GM21717 (cell line): Measurements from ENCODE around the gene MTUS2.

Experiments
- ATAC-seq: cut with Tn5 transposase; IDR thresholded peaks from one replicate; pipeline ENCODE4 v1.9.1; 2021; ENCODE audit warnings: mild to moderate bottlenecking, moderate library complexity; ENCODE audit not compliant: unreplicated experiment

MTUS2 gene

DNA sequence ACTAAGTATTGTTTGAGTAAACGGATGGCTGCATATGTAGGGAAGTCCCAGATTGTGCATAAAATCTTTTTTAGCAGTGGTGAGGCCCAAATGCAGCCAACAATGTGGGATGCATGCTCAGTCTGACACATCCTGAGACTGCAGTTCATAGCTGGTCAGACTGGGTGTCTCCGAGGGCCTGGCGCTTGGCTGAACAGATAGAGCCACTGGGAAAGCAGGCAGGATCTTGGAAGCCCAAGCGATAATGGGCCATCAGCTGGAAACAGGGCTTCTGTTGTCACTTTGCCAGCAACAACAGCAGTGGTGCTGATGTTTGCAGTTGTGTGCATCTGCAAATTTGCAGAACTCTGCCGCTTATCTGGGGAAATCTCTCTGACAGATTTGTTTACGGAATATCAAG, 36.1 kb downstream of the MTUS2 start:
- ATAC-seq, result no peak

DNA sequence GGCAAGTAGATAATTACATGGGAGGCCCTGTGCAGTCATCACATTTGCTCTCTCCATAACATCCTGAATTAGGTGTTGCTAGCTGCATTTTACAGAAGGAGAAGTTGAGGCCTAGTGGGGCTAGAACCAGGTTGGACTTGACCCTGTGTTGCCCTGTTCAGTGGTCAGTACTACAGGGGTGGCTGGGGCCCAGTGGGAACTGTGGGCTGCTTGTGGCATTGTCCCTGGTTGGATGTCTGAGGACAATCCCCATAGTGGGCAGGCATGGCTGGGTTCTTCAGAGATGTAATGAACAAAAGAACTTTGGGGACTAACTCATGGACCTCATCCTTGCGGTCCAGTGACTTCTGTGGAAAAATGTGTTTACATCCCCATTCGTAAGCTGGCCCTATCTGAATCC, 38.9 kb downstream of the MTUS2 start:
- no peak for ATAC-seq

DNA sequence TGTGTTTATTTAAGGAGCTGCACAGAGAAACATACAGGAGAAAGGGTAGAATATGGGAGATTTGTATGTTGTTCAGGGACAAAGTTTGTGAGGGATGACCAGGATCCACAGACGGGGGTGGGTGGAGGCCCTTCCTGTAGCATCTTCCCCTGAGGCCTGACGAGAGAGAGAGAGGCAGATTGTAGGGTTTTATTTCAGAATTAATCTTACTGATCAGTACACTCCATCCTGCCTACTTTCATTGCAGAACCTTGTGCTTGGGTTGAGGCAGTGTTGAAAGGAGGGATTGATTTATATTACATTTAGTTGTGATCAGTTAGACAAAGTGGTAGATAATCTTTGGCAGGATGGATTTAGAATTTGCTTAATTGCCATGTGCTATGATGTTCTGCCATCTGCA, 39.6 kb downstream of the MTUS2 start:
- no peak for ATAC-seq

DNA sequence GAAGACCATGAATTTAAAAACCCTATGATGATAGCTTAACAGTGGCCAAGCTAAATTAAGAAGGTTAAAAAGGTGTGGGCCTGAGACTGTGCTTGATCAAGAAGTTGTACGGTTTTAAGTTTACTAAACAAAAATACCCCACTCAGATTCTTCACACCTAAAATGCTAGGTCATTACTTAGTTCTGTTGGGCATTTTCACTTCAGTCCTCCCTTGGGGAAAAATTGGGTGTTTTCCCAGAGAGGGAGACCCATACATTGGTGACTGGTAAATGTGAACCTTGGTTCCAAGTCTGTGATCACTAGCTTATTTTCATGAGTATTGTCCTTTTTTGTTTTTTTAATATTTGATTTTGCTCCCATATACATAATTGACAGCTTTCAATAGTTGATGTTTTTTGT, 44.4 kb downstream of the MTUS2 start:
- ATAC-seq, result no peak

DNA sequence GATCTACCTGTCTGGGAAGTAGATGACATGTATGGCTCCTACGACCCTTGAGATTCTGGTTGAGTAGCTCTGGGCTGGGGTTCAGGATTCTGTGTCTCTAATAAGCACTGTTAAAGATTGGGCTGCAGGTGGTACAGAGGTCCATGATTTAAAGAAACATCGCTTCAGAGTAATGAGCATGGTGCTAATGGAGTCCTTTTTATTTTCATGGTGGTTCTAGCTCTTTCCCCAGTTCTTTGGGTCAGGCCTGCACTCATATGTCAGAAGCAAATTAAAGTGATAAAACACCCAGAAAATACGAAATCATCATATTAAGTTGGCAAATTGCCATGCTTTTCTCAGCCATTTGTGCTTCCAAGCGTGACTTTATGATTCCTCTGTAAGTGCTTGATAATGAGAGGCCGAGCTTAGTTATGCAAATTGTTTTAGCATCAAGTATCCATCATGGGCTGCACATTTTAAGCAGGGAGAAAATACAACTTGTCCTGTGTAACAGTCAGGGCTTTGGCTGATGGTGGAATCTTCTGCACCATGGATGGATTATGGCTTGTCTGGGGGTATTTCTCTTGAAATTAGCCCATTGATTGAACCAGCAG, 45.1 kb downstream of the MTUS2 start:
- ATAC-seq, result no peak

DNA sequence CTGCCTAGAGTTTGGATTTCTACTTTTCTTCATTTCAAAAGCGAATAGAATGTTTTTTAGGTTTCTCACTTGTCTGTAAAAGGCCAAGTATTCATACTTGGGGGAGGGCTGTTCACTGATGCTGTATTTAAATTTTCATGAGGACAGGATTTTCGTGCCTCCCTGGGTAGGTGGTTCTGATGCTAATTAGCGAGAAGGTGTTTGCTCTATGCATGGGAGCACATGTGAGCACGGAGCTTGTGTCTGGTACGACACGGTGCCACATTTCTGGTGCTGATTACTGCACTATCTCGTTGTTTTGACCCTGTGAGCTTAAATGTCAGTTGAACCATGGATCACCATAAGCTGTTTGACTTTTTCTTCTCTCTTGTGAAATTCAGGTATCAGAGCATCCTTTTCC, 45.8 kb downstream of the MTUS2 start:
- no peak for ATAC-seq

DNA sequence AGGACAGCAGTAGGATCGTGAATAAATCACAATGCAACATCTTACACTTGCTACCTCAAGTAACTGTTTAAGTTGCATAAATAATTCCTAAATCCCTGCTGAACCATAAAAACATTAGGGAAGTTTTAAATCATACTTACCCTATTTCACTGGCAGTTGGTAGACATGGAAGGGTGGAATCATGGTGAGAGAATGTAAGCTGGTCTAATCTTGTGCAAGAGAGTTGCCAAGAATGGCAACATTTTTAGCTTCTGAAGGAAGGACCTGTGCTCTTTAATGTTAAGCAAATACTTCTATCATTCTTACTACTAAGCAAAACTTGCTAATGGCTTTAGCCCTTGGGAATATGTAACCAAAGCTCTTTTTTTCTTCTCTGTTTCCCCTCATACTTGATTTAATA, 46.8 kb downstream of the MTUS2 start:
- ATAC-seq, result no peak

DNA sequence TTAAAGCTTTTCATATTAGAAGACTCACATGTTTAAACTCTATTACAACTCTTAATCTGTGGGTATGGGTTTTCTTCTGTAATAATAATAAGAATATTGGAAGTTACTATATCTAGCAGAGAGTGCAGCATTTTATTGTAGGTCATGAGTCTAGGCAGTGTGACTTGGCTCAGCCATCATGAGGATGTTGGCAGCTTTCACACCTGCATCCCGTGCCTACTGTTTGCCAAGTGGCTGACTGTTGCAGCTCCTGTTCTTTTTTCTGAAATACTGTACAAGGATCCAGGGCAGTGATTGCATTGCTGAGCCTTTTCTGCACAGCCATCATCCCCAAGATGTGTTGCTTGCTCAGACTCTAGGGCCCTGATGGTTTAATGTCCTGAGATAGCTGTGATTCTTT, 47.4 kb downstream of the MTUS2 start:
- ATAC-seq, result no peak

DNA sequence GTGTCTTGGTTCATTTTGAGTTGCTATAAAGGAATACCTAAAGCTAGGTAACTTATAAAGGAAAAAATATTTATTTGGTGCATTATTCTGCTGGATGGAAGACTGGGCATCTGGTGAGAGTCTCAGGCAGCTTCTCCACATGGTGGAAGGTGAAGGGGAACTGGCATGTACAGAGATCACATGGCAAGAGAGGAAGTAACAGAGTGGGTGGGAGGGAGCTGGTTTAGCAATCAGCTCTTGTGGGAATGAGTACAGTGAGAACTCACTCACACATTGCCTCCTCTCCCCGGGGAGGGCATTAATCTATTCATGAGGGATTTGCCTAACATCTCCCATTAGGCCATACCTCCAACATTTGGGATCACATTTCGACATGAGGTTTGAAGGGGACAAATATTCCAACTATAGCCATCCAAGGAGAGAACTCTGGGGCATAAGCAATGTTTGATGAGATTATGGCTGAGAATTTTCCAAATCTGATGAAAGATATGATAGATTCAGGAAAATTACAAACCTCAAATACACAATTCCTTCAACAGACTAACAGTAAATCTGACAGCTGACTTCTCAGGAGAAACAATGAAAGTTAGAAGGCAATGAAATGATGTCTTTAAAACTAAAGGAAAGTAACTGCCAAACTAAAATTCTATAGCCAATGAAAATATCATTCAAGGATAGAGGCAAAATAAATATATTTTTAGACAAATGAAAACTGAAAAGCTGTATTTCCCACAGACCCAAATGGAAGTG, 52.5 kb downstream of the MTUS2 start:
- no peak for ATAC-seq

DNA sequence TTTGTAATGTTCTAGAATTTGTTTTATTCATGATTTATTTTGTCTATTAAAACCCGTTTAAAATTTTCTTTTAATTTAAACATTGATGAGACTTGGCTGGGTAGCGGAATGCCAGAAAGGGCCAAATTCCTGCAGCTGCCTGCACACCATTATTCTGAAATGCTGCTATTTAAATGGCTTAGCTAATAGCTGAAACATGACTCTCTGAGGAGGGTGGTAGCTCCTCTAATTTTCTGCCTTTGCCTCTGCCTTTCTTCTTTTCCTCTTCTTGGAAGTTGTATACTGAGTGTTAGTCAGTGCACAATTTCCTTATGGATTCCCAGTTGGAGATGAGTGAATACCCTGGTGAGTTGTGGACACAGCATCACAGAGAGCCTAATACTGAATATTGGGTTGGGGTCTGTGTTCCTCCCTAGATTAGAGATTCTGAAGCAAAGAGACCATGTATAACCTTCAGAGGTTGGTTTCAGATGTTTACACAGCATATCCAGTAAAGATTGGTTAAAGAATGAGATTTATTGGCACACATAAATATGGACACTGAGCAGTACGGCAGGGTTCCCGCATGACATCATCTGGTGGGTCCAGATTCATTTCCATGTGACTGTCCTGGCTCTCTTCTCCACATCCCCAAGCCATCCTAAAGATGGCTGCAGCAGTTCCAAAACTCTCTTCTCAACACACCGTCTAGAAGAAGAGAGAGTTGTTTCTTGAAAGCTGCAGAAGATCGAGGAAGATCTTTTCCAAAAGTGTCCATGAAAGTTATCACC, 55.9 kb downstream of the MTUS2 start:
- no peak for ATAC-seq

DNA sequence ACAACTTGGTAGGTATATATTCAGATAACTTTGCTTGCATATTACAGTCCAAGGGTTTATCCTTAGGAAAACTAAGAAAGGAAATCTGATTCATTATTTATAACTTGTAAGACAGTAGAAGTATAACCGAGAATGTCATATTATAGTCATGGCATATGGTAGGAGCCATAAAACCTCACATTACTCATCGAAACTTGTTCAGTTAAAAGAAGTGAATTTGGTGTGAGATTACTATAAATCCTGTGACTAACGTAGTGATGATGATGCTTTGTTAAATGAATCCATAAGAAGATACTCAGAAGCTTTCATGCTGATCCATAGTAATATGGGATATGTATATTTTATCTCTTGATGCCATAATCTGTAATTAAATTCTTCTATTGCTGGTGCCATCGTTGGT, 57.3 kb downstream of the MTUS2 start:
- no peak for ATAC-seq

DNA sequence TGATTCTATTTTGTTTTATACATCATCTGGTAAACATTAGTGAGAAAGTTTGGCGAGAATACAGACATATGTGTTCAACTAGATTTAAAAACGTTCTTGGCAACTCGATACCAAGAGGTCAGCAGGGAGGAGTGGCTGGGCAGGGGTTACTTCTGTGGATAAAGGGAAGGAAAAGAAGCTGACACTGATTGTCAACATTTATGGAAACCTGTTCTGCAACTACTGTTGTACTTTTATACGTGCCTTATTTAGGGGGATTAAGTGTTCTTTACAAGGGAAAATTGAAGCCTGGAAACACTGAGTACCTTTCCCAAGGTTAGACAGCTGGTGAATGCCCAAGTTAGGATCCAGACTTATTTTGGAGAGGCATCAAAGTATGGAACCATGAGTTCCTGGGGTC, 65.0 kb downstream of the MTUS2 start:
- ATAC-seq, result no peak

DNA sequence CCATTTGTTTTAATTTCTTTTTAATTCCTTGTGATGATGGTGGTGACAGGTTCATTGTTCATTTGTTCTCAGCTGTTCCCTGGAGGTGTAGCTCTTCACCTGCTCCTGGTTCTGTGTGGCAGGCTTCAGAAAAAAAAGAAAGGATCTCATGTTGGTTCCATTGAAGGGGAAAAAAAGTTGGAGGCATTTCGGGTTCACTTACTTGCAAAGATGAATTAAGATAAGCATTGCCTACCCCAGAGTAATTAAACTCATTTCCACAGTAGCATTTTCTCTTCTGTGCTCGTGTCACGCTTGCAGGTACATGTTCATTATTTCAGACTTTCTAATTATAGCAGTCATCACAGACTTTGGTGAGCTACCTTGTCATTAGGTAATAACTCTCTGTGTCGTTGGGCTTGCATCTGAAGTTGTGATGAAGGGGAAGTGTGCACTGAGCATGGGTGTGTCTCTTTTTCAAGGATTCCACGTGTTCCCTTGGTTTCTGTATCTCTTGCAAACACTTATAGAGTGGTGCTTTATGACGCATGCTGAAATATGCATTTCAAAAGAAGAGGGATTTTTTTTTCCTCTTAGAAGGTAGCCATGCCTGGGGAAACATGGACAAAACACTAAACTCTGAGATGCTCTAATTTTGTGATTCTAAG, 69.1 kb downstream of the MTUS2 start:
- no peak for ATAC-seq

DNA sequence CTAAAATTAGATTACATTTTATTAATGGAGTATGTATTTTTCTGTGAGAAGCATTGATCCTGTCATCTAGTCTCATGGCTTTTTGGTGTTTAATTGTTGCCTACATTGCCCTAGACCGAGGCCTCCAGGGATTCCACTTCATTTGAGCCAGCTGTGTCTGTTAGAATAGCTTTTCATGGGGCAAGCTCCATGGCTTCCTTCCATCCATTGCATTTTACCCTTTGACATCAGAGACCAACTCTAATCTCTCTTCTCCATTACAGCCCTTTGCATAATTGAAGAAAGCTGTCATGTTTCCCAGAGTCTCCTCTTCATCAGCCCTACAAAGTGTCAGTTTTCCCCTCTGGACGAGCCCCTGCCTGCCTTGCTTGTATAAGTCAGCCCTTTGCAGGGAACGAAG, 70.6 kb downstream of the MTUS2 start:
- no peak for ATAC-seq

DNA sequence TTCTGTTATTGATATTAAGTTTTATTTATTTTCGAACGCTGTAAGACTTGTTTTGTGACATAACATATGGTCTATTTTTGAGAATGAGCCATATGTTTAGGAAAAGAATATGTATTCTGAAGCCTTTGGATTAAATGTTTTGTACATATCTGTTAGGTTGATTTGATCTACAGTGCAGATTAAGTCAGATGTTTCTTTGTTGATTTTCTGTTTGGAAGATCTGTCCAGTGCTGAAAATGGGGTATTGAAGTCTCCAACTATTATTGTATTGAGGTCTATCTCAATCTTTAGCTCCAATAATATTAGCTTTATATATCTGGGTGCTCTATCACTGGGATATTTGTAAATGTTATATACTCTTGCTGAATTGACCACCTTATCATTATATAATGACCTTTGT, 97.9 kb downstream of the MTUS2 start:
- ATAC-seq, result no peak

DNA sequence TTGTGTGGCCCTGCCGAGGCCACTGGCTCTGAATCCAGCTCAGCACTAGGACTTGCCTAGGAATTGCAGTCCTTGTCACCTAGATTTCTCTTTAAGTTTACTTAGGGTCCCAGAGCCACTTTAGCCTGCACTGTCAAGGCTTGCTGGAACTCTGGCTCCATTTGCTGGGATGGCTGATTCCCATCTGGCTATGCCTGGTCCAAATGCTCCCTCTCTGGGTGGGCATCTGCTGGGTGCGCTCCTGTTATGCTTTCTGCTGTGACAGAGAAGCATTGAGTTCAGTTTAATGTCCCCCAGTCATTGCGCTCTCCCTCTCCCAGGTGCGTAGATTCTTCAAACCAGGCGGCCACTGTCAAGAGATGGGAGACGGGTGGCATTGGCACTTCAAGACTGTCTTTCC, 102.2 kb downstream of the MTUS2 start:
- no peak for ATAC-seq

DNA sequence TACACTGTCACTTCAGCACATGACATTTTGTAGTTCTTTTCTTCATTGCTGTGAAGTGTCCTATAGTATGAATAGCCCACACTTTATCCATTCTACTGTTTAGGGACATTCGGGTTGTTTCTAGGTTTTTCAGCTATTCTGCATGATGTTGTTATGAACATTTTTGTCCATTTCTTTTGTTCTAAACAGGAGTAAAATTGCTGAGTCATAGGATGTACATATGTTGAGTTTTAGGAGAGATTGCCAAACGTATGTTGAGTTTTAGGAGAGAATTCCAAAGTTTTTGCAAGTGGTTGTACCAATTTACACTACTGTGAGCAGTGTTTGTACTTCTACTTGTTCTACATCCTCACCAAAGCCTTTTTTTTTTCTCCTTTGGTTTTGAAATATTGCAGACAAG, 115.0 kb downstream of the MTUS2 start:
- ATAC-seq, result no peak

DNA sequence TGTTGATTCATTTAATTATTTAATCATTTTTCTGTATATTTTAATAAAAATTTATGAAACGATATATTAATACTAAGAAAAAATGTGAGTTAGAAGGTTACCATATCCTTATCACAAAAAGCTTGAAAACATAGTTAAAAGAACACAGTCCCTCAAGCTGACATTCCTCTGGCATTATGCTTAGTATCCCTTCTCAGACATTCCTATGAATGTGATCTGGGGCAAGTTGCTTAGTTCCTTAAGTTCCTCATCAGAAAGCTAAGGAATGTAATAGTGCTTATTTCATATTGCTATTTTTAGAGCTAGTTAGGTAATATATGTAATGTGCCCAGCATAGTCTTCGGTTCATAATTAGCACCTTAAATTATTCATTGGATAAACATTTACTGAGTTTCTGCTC, 122.8 kb downstream of the MTUS2 start:
- ATAC-seq, result no peak

DNA sequence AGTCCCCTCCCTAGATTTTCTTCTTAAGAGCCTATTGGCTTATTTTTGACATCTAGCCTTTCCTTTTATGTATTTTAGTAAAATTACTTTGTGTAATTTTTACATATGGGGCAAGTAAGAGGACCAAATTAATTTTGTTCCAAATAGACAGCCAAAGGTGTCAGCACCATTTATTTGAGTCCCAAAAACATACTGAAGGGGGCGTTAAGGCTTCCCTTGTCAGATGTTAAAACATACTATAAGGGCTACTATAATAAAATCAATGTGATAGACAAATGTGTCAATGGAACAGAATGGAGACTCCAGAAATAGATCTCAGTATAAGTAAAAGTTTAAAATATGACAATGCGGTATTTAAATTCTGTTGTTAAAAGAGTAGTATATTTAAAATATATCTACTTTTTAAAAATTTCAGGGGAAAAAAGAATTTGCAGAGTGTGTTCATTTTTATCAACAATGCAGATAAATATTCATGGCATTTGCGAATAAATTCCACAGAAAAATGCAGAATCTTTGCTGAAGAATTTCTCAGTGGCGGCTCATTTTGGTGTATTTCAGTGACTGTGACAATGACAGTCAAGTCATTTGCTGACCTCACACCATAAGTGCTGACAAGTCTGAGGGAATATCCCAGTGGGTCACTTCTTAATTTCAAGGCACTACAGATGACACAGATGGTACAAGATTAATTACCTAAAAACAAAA, 133.7 kb downstream of the MTUS2 start:
- ATAC-seq, result no peak

DNA sequence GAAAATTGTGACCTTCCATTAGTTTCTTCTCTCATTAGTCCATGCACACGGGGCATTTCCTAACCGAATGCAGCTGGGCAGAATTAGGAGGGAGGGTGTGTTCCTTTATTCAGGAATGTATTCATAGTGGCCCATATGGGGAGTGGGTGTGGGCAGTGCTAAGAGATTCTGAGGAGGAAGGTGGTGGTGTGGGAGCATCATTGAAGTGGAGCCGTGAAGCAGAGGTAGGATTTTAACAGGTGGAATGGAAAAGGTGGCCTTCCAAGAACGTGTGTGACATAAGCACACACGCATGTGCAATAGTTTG, 134.2 kb downstream of the MTUS2 start:
- no peak for ATAC-seq

DNA sequence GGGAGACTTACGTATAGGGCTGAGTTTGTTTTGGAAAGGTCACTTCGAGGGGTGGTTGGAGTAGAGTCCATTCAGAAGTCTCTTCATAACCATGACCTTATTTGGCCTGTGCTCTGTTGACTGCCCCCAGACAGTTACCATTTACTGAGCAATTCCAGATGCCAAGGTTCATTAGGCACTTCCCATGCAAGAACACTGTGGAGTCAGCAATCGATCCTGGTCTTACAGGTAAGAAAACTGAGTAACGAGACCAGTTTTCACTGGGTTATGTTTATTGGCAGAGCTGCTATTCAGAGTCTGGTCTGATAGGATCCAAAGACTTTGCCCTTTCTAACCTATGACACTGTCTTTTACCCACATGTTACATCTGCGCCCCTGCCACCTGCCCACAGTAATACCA, 134.7 kb downstream of the MTUS2 start:
- no peak for ATAC-seq
